Endothelial cell of umbilical vein (primary cell): ENCODE results near the gene SLC37A1. TPM values are rescaled to one million over a fixed set of nuclear protein-coding genes. Genes with fewer than 3 reads are reported as not detected.

Experiments used
- BruUV-seq: library from RNA; stranded (reverse); fragments of 400-500 nt; replicated peaks from 2 replicates; lab custom pipeline; 2021; lab: Mats Ljungman, UMichigan
- CTCF ChIA-PET: fragments of 300-600, 350-600 bp; sonication (Branson Sonifier 250); formaldehyde crosslinking; loops from one replicate; lab custom pipeline; 2021; ENCODE audit warnings: antibody characterized with exemption, inconsistent platforms; lab: Charles Lee
- POLR2A ChIA-PET: fragments of 300-600, 350-600 bp; sonication (Branson Sonifier 250); formaldehyde crosslinking; loops from one replicate; lab custom pipeline; 2021; ENCODE audit warnings: antibody characterized with exemption, inconsistent platforms; lab: Charles Lee
- DNase-seq: peaks from one replicate; pipeline ENCODE4 v3.0.0-alpha.2; 2011; ENCODE audit warnings: low read depth, low spot score
- FAIRE-seq: peaks from 2 replicates; lab custom pipeline; 2011; peaks lifted over from hg19 to GRCh38; lab: Jason Lieb, UNC
- H2AFZ ChIP-seq: 2 replicates; pipeline ENCODE4 v1.6.0; 2012; ENCODE audit warnings: low read depth, low read length, control low read depth, inconsistent platforms
- H3K27ac ChIP-seq: 2 replicates; pipeline ENCODE4 v1.5.1; 2011; ENCODE audit warnings: low read depth, mild to moderate bottlenecking, control low read depth, low read length, moderate library complexity; ENCODE audit not compliant: insufficient read depth
- H3K27me3 ChIP-seq, 2 experiments: 2 replicates each; pipeline versions ENCODE4 v1.6.0 to v1.6.1; 2011; ENCODE audit warnings: low read length in 2 of 2, mixed read lengths in 1 of 2; ENCODE audit not compliant: control insufficient read depth in 2 of 2, insufficient read depth in 2 of 2
- H3K36me3 ChIP-seq, 2 experiments: 2 replicates in 1 of 2; 3 replicates in 1 of 2; pipeline ENCODE4 v1.5.1; 2011; ENCODE audit warnings: low read length in 2 of 2, mild to moderate bottlenecking in 1 of 2, moderate library complexity in 1 of 2; ENCODE audit not compliant: control insufficient read depth in 2 of 2, insufficient read depth in 2 of 2; ENCODE audit errors: extremely low read depth in 1 of 2
- H3K4me1 ChIP-seq: 3 replicates; pipeline ENCODE4 v1.5.1; 2011; ENCODE audit warnings: mild to moderate bottlenecking, low read length; ENCODE audit not compliant: control insufficient read depth, insufficient read depth; ENCODE audit errors: extremely low read depth
- H3K4me2 ChIP-seq: 2 replicates; pipeline ENCODE4 v1.6.1; 2011; ENCODE audit warnings: low read length, control low read depth, mixed read lengths; ENCODE audit not compliant: insufficient read depth
- H3K4me3 ChIP-seq, 3 experiments: fragments of 200-600 bp in 1 of 3; sonication (generic), shearing (Covaris generic) in 1 of 3; replicated peaks in 1 of 3; 2 replicates each; pipeline ENCODE4 v1.5.1; 2011 to 2016; ENCODE audit warnings: control low read depth in 3 of 3, low read length in 3 of 3, mild to moderate bottlenecking in 2 of 3, inconsistent platforms in 1 of 3, low read depth in 1 of 3, moderate library complexity in 1 of 3; ENCODE audit not compliant: insufficient read depth in 1 of 3
- H3K79me2 ChIP-seq: 2 replicates; pipeline ENCODE4 v1.6.0; 2012; ENCODE audit warnings: low read length, inconsistent platforms; ENCODE audit not compliant: control insufficient read depth, insufficient read depth
- H3K9ac ChIP-seq: replicated peaks from 2 replicates; pipeline ENCODE3; 2011; ENCODE audit warnings: low read length, control low read depth; ENCODE audit not compliant: insufficient read depth; ENCODE audit errors: extremely low read depth
- H3K9me1 ChIP-seq: replicated peaks from 3 replicates; pipeline ENCODE4 v1.6.0; 2011; ENCODE audit warnings: mild to moderate bottlenecking, low read length; ENCODE audit not compliant: control insufficient read depth, insufficient read depth; ENCODE audit errors: extremely low read depth
- H3K9me3 ChIP-seq: replicated peaks from 2 replicates; pipeline ENCODE4 v1.5.1; 2012; ENCODE audit warnings: low read length, inconsistent platforms; ENCODE audit not compliant: control insufficient read depth, insufficient read depth
- H4K20me1 ChIP-seq: replicated peaks from 2 replicates; pipeline ENCODE3; 2011; ENCODE audit warnings: mild to moderate bottlenecking, low read length; ENCODE audit not compliant: control insufficient read depth, insufficient read depth; ENCODE audit errors: extremely low read depth
- CTCF ChIP-seq, 2 donors: IDR thresholded peaks; 1 replicate in 1 of 2; 2 replicates in 1 of 2; pipeline ENCODE4 v1.5.1; 2011; ENCODE audit warnings: low read length in 2 of 2, mild to moderate bottlenecking in 2 of 2, moderate library complexity in 2 of 2, control low read depth in 1 of 2, inconsistent platforms in 1 of 2, low read depth in 1 of 2; ENCODE audit not compliant: insufficient read depth in 1 of 2; ENCODE audit errors: extremely low read depth in 1 of 2
- EZH2 ChIP-seq: IDR thresholded peaks from 2 replicates; pipeline ENCODE4 v1.6.1; 2012; ENCODE audit warnings: borderline replicate concordance, low read depth, mild to moderate bottlenecking, moderate library complexity, low read length, inconsistent platforms; ENCODE audit not compliant: severe bottlenecking
- FOS ChIP-seq: IDR thresholded peaks from 2 replicates; pipeline ENCODE4 v1.6.1; 2011; ENCODE audit warnings: mild to moderate bottlenecking, low read length, moderate library complexity, borderline replicate concordance; ENCODE audit not compliant: insufficient read depth
- GATA2 ChIP-seq: IDR thresholded peaks from 2 replicates; pipeline ENCODE4 v1.7.0; 2011; ENCODE audit warnings: low read depth, mild to moderate bottlenecking, moderate library complexity, mixed read lengths, low read length; ENCODE audit not compliant: insufficient read length, insufficient read depth
- JUN ChIP-seq: IDR thresholded peaks from 2 replicates; pipeline ENCODE4 v1.6.1; 2011; ENCODE audit warnings: borderline replicate concordance, low read depth; ENCODE audit not compliant: insufficient read length, insufficient read depth
- MAX ChIP-seq: IDR thresholded peaks from 2 replicates; pipeline ENCODE4 v1.6.1; 2011; ENCODE audit not compliant: insufficient read depth, insufficient read length
- MYC ChIP-seq: IDR thresholded peaks from one replicate; pipeline ENCODE4 v1.6.1; 2011; ENCODE audit warnings: mild to moderate bottlenecking, low read depth, low read length
- POLR2A ChIP-seq: IDR thresholded peaks from 2 replicates; pipeline ENCODE4 v1.6.1; 2012; ENCODE audit warnings: low read depth, mild to moderate bottlenecking, control low read depth, low read length
- POLR2AphosphoS5 ChIP-seq: IDR thresholded peaks from 2 replicates; pipeline ENCODE4 v1.6.1; 2012; ENCODE audit warnings: low read depth, mild to moderate bottlenecking, control low read depth, low read length, moderate library complexity; ENCODE audit not compliant: insufficient read depth
- dilution Hi-C: fragments of 300-500 bp; cut with MboI; formaldehyde crosslinking; loops from one replicate; pipeline ENCODE4 v1.15.0; 2019; ENCODE audit warnings: low sequenced_read_pairs; ENCODE audit not compliant: extremely low pct_ligation_motif_present
- intact Hi-C: fragments of 100-400 bp; cut with micrococcal nuclease; formaldehyde crosslinking; loops from one replicate; pipeline ENCODE4 v1.10.0; 2022
- polyA plus RNA-seq, 4 experiments: library from polyadenylated mRNA; depleted of rRNA in 3 of 4; stranded (reverse) in 3 of 4; unstranded in 1 of 4; fragments of >200 nt; gene quantifications; 2 replicates each; pipeline versions ENCODE4 v1.2.1 to v1.2.3, GENCODE V29; 2011 to 2012; ENCODE audit warnings: missing spikeins in 1 of 4
- total RNA-seq: library from RNA; stranded (reverse); gene quantifications from 2 replicates; pipeline ENCODE4 v1.2.3, GENCODE V29; 2021

Gene SLC37A1
- total and polyA plus RNA-seq, 2 donors (not counting 3 experiments of a cell fraction or from before 2014, with no cell fraction given), result 4.7 to 7.6 TPM

GRCh38 chr21:42553435-42553834, 39.8 kb downstream of the SLC37A1 start:
- dilution Hi-C loops, result no loop called here

More at GRCh38 chr21:42553435-42553834, 39.8 kb downstream of the SLC37A1 start:
- no peaks in the 10 kb centered on the region for H3K79me2 ChIP-seq
- ChIA-PET POLR2A (no interaction called here), CTCF (no interaction called here)
- H3K9me1 ChIP-seq, result no peaks in the 10 kb centered on the region
- H3K4me2 ChIP-seq, result no peak overlapping the region
- no peaks in the 10 kb centered on the region for H3K27me3 ChIP-seq
- no peak overlapping the region for H3K4me3 ChIP-seq
- TF ChIP-seq EZH2 (no peak), POLR2A (no peak), CTCF (IDR thresholded peaks at IDR 0.05; ENCODE audit: extremely low read depth in 1 of 2, insufficient read depth in 1 of 2, low read depth in 1 of 2, low read length in 2 of 2) (no peak), POLR2AphosphoS5 (no peak), MYC (no peak), GATA2 (no peak), FOS (no peak), MAX (no peak), JUN (no peak)
- H4K20me1 ChIP-seq, result no peaks in the 10 kb centered on the region
- H3K36me3 ChIP-seq, result no peaks in the 10 kb centered on the region
- H2AFZ ChIP-seq, result no peak overlapping the region
- H3K9ac ChIP-seq, result no peak overlapping the region
- BruUV-seq, result no TSS peak
- no peak overlapping the region for H3K27ac ChIP-seq
- DNase-seq, result no peak
- no peaks in the 10 kb centered on the region for H3K9me3 ChIP-seq
- H3K4me1 ChIP-seq, result no peaks in the 10 kb centered on the region
- no peak for FAIRE-seq
- intact Hi-C loops, result no loop called here
